Hepatocyte (in vitro differentiated cells): ENCODE results near the gene TMED6. TPM values are rescaled to one million over a fixed set of nuclear protein-coding genes. Genes with fewer than 3 reads are reported as not detected.
A peak's percentile ranks its signal among the peaks of the same experiment; 100 is the strongest.

Source experiments
- DNase-seq: peaks from one replicate; pipeline ENCODE4 v3.0.0-alpha.2; 2016; ENCODE audit warnings: low spot score
- H2AFZ ChIP-seq: fragments of 200-600 bp; sonication (generic); 2 replicates; pipeline ENCODE4 v1.6.0; 2016; ENCODE audit warnings: antibody characterized with exemption, mild to moderate bottlenecking
- H3K27ac ChIP-seq: fragments of 200-600 bp; sonication (generic); 2 replicates; pipeline ENCODE4 v1.5.1; 2016; ENCODE audit warnings: mild to moderate bottlenecking
- H3K27me3 ChIP-seq: fragments of 200-600 bp; sonication (generic); 2 replicates; pipeline ENCODE4 v1.6.1; 2016
- H3K36me3 ChIP-seq: fragments of 200-600 bp; sonication (generic); replicated peaks from 2 replicates; pipeline ENCODE4 v1.5.1; 2016; ENCODE audit warnings: low read depth; ENCODE audit not compliant: insufficient read depth
- H3K4me1 ChIP-seq: fragments of 200-600 bp; sonication (generic); 2 replicates; pipeline ENCODE4 v1.5.1; 2016; ENCODE audit warnings: mild to moderate bottlenecking, moderate library complexity; ENCODE audit not compliant: insufficient read depth
- H3K4me2 ChIP-seq: fragments of 200-600 bp; sonication (generic); 2 replicates; pipeline ENCODE4 v1.6.0; 2016
- H3K4me3 ChIP-seq: fragments of 200-600 bp; sonication (generic); 2 replicates; pipeline ENCODE4 v1.5.1; 2016; ENCODE audit warnings: mild to moderate bottlenecking
- H3K79me2 ChIP-seq: fragments of 200-600 bp; sonication (generic); 2 replicates; pipeline ENCODE4 v1.6.0; 2017; ENCODE audit warnings: mild to moderate bottlenecking
- H3K9me2 ChIP-seq: fragments of 200-600 bp; sonication (generic); replicated peaks from 2 replicates; pipeline ENCODE4 v1.6.0; 2017; ENCODE audit warnings: mild to moderate bottlenecking; ENCODE audit not compliant: insufficient read depth
- H3K9me3 ChIP-seq: fragments of 200-600 bp; sonication (generic); 2 replicates; pipeline ENCODE4 v1.5.1; 2016; ENCODE audit warnings: low read depth, mild to moderate bottlenecking
- H4K20me1 ChIP-seq: fragments of 200-600 bp; sonication (generic); 2 replicates; pipeline ENCODE4 v1.6.0; 2016; ENCODE audit warnings: mild to moderate bottlenecking; ENCODE audit not compliant: insufficient read depth, poor library complexity, severe bottlenecking
- CTCF ChIP-seq: fragments of 200-600 bp; sonication (generic); IDR thresholded peaks from 2 replicates; pipeline ENCODE4 v1.5.1; 2016; ENCODE audit warnings: antibody characterized with exemption, mild to moderate bottlenecking; ENCODE audit not compliant: poor library complexity
- EZH2 ChIP-seq: fragments of 200-600 bp; sonication (generic); IDR thresholded peaks from 2 replicates; pipeline ENCODE4 v1.6.1; 2016; ENCODE audit warnings: antibody characterized with exemption, mild to moderate bottlenecking, borderline replicate concordance
- EZH2phosphoT487 ChIP-seq: fragments of 200-600 bp; sonication (generic); IDR thresholded peaks from one replicate; pipeline ENCODE4 v1.6.1; 2018; ENCODE audit warnings: antibody characterized with exemption, mild to moderate bottlenecking, low read depth, moderate library complexity; ENCODE audit not compliant: unreplicated experiment, severe bottlenecking
- WGBS: methylation state at CpG from one replicate; pipeline ENCODE4 v1.1.6; 2016; ENCODE audit warnings: low lambda C conversion rate; ENCODE audit errors: missing lambda C conversion rate; 5-methylcytosine and 5-hydroxymethylcytosine counted together
- polyA plus RNA-seq: library from polyadenylated mRNA; unstranded; fragments of >200 nt; fragmentation: Nextera tagmentation; extraction: Ambion mirVana; gene quantifications from 2 replicates; pipeline ENCODE4 v1.2.1, GENCODE V29; 2016
- total RNA-seq: library from RNA; depleted of rRNA; stranded (reverse); fragments of >200 nt; gene quantifications from 2 replicates; pipeline ENCODE4 v1.2.3, GENCODE V29; 2014

The TMED6 gene
- total and polyA plus RNA-seq, 2 experiments from 2014 or later: 1.9 to 4.3 TPM

DNA sequence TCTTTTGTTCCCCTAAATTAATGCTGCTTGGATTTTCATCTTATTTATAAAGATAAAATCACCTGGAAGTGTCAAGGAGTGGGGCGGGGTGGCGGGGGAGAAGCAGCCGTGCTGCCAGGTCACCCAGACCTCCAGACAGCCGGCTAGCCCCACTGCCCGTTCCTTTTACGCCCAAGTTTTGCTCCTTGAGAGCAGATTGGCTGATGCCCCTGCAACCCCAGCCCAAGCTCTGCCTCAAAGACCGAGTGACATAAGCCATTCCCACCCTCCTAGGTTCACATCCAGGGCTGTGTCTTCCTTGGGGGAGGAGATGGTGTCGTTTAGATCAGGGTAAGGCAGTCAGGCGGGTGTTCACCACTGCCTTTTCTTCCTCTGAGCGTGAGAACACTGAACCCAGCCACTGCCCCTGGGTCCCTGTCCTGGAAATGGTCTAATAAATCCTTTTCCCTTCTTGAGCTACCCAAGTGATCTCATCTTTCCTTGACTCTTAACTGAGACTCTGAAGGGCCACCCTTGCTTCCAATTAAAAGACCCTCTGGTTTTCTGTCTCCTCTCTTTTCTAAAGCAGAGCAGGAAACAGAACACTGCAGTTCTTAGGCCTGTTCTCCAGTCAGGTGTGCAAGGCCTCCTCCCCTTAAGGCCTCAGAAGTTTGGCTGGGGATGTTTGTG is 26.9 kb downstream of the TMED6 start:
- peaks cover 69% of the 10 kb centered on the region for H3K79me2 ChIP-seq
- no peak for TF ChIP-seq EZH2
- TF ChIP-seq EZH2phosphoT487: no peak
- TF ChIP-seq CTCF: no peak

DNA sequence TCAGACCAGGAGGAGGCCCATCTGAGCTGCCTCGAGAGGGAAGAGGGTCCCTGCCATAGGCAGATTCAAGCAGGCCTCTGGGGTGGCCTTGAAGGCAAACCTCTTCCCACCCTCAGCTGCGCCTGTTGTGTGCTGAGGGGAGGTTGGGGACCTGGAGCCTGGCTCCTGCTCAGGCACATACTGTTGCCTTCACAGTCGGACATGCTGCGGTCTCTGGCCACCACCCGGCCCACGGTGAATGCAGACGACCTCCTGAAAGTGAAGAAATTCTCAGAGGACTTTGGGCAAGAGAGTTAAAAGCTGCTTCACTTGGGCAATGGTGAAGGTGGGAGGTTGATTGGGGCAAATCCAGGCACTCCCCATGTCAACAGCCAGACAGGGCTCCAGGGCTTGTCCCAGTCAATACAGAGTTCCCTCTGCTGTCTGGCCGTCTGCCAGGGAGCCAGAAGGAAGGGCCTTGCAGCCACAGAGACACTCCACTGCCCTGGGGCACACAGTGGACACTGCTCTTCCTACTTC is 27.5 kb downstream of the TMED6 start:
- WGBS: 89% methylated on average over 8 of the region's 8 CpGs
- Histone ChIP-seq H3K4me1 (peaks cover 30% of the 10 kb centered on the region), H3K4me3 (no peak overlapping the region), H2AFZ (no peak overlapping the region), H3K9me2 (no peaks in the 10 kb centered on the region), H4K20me1 (peaks cover 5% of the 10 kb centered on the region), H3K27me3 (no peaks in the 10 kb centered on the region), H3K27ac (no peak overlapping the region), H3K79me2 (peaks cover 63% of the 10 kb centered on the region), H3K9me3 (no peaks in the 10 kb centered on the region), H3K36me3 (no peaks in the 10 kb centered on the region), H3K4me2 (no peak overlapping the region)
- DNase-seq: peak; percentile 48
- no peak for TF ChIP-seq EZH2
- TF ChIP-seq EZH2phosphoT487: no peak
- no peak for TF ChIP-seq CTCF

More for the DNA sequence above, 26.9 kb downstream of the TMED6 start:
- Histone ChIP-seq H2AFZ (no peak overlapping the region), H3K36me3 (no peaks in the 10 kb centered on the region), H3K9me2 (no peaks in the 10 kb centered on the region), H3K9me3 (no peaks in the 10 kb centered on the region), H3K27ac (peak overlapping the region; percentile 40), H3K4me3 (no peak overlapping the region), H3K4me2 (no peak overlapping the region), H4K20me1 (peaks cover 5% of the 10 kb centered on the region), H3K27me3 (no peaks in the 10 kb centered on the region), H3K4me1 (peaks cover 35% of the 10 kb centered on the region)
- DNase-seq: no peak
- WGBS: 88% methylated on average over 10 of the region's 10 CpGs

- no peaks in the 10 kb centered on the region for H3K36me3 ChIP-seq
- H3K27ac ChIP-seq: no peak overlapping the region
- H3K4me2 ChIP-seq: no peak overlapping the region
- no peak overlapping the region for H3K4me3 ChIP-seq
- peaks cover 56% of the 10 kb centered on the region for H3K79me2 ChIP-seq
- H3K27me3 ChIP-seq: no peaks in the 10 kb centered on the region
- no peaks in the 10 kb centered on the region for H3K9me3 ChIP-seq
- H3K4me1 ChIP-seq: peaks cover 23% of the 10 kb centered on the region
- peaks cover 3% of the 10 kb centered on the region for H4K20me1 ChIP-seq
- H3K9me2 ChIP-seq: no peaks in the 10 kb centered on the region
- no peak overlapping the region for H2AFZ ChIP-seq
- TF ChIP-seq EZH2 (no peak), EZH2phosphoT487 (no peak), CTCF (no peak)
- 96% methylated on average over 14 of the region's 14 CpGs for WGBS
- no peak for DNase-seq
These were observed 28.2 kb downstream of the TMED6 start for GRCh38 chr16:69323415-69323814.
